Measurements from ENCODE around the gene CPSF6. TPM values are rescaled to one million over a fixed set of nuclear protein-coding genes. Genes with fewer than 3 reads are reported as not detected.

CPSF6 gene
- total and polyA plus RNA-seq, 2 of the 8 experiments (the other 6 are each of a cell fraction or from before 2014, with no cell fraction given): 92.7 to 167 TPM

DNA sequence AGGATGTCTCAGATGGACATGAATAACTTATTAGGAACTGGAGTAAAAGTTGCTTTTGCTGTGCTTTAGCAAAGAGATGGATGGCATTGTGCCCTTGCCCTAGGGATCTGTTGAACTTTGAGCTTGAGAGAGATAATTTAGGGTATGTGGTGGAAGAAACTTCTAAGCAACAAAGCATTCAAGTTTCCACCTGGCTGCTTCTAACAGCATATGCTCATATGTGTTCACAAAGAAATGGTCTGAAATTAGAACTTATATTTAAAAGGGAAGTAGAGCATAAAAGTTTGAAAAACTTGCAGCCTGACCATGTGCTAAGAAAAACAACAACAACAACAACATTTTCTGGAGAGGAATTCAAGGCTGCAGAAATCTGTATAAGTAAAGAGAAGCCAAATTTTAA, 7.9 kb upstream of the CPSF6 start (continued):
- TF ChIP-seq KDM4A (IDR thresholded peaks at IDR 0.05; ENCODE audit: low read depth, low read length, severe bottlenecking) (no peak), CHD2 (IDR thresholded peaks at IDR 0.05; ENCODE audit: low read length) (no peak), GABPA (IDR thresholded peaks at IDR 0.05; ENCODE audit: borderline replicate concordance, insufficient read depth, low read length) (no peak)
